Measurements from ENCODE around the gene HPCA. TPM values are rescaled to one million over a fixed set of nuclear protein-coding genes. Genes with fewer than 3 reads are reported as not detected.

HPCA gene
- total RNA-seq, 2 donors from 2014 or later: not detected

DNA sequence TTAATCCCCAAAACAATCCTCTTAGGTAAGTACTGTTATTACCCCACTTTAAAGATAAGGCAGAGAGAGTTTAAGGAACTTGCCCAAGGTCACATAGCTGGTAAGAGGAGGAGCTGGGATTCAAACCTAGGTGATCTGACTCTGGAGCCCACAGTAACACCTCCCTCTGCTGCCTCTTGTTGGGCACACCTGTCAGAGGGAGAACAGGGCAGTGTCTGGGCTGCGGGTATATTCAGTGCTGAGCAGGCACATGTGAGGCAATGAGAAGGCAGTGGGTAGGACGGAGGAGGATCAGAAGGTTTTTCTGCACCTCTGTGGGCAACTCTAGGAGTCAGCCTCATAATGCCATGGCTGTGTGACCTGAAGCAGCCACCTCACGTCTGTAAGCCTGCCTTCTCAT, 1.8 kb downstream of the HPCA start:
- DNase-seq: no peak
- no peak overlapping the region for H3K27ac ChIP-seq
- intact Hi-C loops (cut with DNase I): no loop called here
- ATAC-seq: no peak
- TF ChIP-seq, protein P1, sequence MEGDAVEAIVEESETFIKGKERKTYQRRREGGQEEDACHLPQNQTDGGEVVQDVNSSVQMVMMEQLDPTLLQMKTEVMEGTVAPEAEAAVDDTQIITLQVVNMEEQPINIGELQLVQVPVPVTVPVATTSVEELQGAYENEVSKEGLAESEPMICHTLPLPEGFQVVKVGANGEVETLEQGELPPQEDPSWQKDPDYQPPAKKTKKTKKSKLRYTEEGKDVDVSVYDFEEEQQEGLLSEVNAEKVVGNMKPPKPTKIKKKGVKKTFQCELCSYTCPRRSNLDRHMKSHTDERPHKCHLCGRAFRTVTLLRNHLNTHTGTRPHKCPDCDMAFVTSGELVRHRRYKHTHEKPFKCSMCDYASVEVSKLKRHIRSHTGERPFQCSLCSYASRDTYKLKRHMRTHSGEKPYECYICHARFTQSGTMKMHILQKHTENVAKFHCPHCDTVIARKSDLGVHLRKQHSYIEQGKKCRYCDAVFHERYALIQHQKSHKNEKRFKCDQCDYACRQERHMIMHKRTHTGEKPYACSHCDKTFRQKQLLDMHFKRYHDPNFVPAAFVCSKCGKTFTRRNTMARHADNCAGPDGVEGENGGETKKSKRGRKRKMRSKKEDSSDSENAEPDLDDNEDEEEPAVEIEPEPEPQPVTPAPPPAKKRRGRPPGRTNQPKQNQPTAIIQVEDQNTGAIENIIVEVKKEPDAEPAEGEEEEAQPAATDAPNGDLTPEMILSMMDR (IDR thresholded peaks at IDR 0.05): no peak
- TF ChIP-seq POLR2A (IDR thresholded peaks at IDR 0.05): no peak
- H3K27me3 ChIP-seq: peaks cover 0 to 14% of the 10 kb centered on the region in 2 donors
- no peak overlapping the region for H3K4me3 ChIP-seq
- no peaks in the 10 kb centered on the region for H3K36me3 ChIP-seq (replicated peaks in 1 of 2; ENCODE audit: insufficient read depth in 1 of 2, low read depth in 2 of 2)
- WGBS, 2 donors: 32 to 49% methylated on average over 3 of the region's 3 CpGs
- peaks cover 16% of the 10 kb centered on the region for H3K4me1 ChIP-seq
- H3K9me3 ChIP-seq: no peaks in the 10 kb centered on the region

DNA sequence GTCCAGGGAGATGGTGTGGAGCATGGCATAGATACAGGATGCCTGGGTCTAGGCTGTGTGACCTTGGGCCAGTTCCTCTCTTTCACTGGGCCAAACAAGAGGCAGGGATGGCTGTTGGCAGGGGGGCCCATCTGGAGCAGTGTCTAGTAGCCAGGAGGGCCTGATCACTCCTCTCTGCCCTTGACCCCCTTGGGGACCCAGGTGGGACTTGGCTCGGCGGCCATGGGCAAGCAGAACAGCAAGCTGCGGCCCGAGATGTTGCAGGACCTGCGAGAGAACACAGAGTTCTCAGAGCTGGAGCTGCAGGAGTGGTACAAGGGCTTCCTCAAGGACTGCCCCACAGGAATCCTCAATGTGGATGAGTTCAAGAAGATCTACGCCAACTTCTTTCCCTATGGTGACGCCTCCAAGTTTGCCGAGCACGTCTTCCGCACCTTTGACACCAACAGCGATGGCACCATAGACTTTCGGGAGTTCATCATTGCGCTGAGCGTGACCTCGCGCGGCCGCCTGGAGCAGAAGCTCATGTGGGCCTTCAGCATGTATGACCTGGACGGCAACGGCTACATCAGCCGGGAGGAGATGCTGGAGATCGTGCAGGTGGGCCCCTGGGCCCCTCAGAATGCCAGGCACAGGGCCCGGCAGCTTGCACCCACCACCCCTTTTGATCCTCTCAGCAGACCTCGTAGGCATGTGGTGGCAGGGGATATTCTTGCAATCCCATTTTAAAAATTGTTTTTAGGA, 2.6 kb downstream of the HPCA start:
- Histone ChIP-seq H3K9me3 (no peaks in the 10 kb centered on the region), H3K4me3 (no peak overlapping the region), H3K36me3 (replicated peaks in 1 of 2; ENCODE audit: insufficient read depth in 1 of 2, low read depth in 2 of 2) (no peaks in the 10 kb centered on the region), H3K27ac (no peak overlapping the region), H3K4me1 (peaks cover 24% of the 10 kb centered on the region), H3K27me3 (peaks cover 0 to 14% of the 10 kb centered on the region in 2 donors)
- intact Hi-C loops (cut with DNase I): no loop called here
- DNase-seq: no peak
- WGBS, 2 donors: 82 to 84% methylated on average over 22 of the region's 24 CpGs
- TF ChIP-seq POLR2A (IDR thresholded peaks at IDR 0.05): no peak
- TF ChIP-seq, protein P1 (IDR thresholded peaks at IDR 0.05): no peak
- no peak for ATAC-seq

- WGBS, 2 donors: 81 to 84% methylated on average over 3 of the region's 3 CpGs
- H3K9me3 ChIP-seq: no peaks in the 10 kb centered on the region
- intact Hi-C loops (cut with DNase I): no loop called here
- peaks cover 0 to 14% of the 10 kb centered on the region in 2 donors for H3K27me3 ChIP-seq
- DNase-seq (no peak), ATAC-seq (no peak)
- no peak overlapping the region for H3K27ac ChIP-seq
- no peak for TF ChIP-seq POLR2A (IDR thresholded peaks at IDR 0.05)
- TF ChIP-seq, protein P1 (IDR thresholded peaks at IDR 0.05): no peak
- no peak overlapping the region for H3K4me3 ChIP-seq
- peaks cover 24% of the 10 kb centered on the region for H3K4me1 ChIP-seq
- no peaks in the 10 kb centered on the region for H3K36me3 ChIP-seq (replicated peaks in 1 of 2; ENCODE audit: insufficient read depth in 1 of 2, low read depth in 2 of 2)
Observed at GRCh38 chr1:32889731-32890278, 3.5 kb downstream of the HPCA start.

DNA sequence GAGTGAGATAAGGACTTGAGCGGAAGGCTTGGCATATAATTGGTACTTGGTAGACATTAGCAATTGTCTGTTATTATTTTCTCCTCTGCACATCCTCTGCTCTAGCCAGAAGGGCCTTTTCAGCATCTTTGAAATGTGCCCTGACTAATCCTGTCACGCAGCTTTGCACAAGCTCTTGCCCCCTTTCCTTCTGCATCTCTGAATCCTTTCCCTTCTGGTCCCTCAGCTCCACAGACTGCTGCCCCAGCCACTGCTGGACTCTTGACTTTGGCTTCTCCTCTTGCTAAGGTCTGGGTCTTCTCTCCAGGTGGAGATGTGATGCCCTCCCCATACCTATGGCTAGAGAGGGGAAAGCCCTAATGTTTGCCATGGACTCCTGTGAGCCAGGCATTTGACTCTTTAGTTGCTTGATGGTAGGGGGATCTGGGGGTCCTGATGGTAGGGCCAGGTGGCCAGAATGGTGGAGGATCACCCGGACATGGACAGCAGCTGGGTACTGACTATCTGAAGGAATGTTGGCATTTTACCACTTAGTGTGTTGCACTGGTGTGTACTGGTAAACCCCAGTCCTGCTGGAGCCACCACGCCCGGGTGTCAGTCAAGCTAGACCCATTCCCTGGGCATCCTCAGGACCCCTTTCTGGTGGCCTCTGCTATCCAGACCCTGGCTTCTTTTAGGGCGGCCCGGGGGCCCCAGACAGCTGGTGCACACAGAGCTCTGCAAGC, 4.4 kb downstream of the HPCA start:
- no peaks in the 10 kb centered on the region for H3K9me3 ChIP-seq
- peaks cover 24% of the 10 kb centered on the region for H3K4me1 ChIP-seq
- no peaks in the 10 kb centered on the region for H3K36me3 ChIP-seq (replicated peaks in 1 of 2; ENCODE audit: insufficient read depth in 1 of 2, low read depth in 2 of 2)
- intact Hi-C loops (cut with DNase I): no loop called here
- H3K27me3 ChIP-seq: peaks cover 0 to 12% of the 10 kb centered on the region in 2 donors
- no peak for DNase-seq
- no peak for ATAC-seq
- H3K27ac ChIP-seq: no peak overlapping the region
- WGBS, 2 donors: 60 to 77% methylated on average over 5 to 7 of the region's 7 CpGs
- TF ChIP-seq, protein P1 (IDR thresholded peaks at IDR 0.05): no peak
- no peak overlapping the region for H3K4me3 ChIP-seq
